Urothelium cell line (cell line): ENCODE data around the gene ATP6V0A1.
"Not testable (repeated sequence)": the region's sequence is repeated elsewhere in the genome, so short reads cannot be mapped to it uniquely, and the experiment has no call there.

Source experiments
- DNase-seq: peaks from one replicate; pipeline ENCODE4 v3.0.0; 2011; ENCODE audit warnings: low spot score, mixed read lengths
- FAIRE-seq: peaks from 2 replicates; lab custom pipeline; 2011; peaks lifted over from hg19 to GRCh38; lab: Jason Lieb, UNC

Gene ATP6V0A1

DNA sequence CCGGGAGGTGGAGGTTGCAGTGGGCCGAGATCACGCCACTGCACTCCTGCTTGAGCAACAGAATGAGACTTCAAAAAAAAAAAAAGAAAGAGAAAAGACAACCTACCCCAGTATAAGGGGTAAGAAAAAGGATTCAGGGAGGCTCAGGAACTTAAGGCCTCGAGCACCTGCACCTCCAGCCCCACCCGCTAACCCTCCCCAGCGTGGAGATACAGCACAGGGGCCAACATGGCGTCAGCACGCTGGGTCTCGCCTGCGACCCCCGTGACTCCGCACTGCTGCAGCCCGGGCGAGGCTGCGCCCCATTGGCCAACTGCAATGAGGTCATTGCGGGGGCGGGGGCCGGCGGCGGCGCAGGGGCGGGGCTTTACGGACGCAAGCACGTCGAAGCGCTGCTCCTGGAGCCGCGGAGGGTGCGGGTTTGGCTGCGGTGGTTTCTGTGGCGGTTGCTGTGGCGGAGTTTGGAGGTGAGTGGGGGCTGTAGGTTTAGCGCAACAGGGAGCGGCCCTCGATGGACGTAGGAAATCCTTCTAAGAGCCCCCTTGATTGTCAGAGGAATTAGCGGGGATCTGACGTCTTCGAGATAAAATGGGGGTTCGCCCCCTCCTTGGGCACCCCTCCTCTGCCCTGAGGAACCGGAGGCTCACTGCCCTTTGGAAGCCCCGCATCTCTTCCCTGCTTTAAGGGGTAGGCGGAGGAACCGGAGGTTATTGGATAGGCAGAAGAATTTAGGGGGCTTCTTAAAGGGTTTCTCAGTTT is at the start of gene ATP6V0A1:
ATP6V0A1 (plus strand) TSS at position 382 of the 759 bp plus-strand sequence. CDS start 2,017 bp downstream, outside the sequence.
- no peak for FAIRE-seq
- DNase-seq, result no peak

DNA sequence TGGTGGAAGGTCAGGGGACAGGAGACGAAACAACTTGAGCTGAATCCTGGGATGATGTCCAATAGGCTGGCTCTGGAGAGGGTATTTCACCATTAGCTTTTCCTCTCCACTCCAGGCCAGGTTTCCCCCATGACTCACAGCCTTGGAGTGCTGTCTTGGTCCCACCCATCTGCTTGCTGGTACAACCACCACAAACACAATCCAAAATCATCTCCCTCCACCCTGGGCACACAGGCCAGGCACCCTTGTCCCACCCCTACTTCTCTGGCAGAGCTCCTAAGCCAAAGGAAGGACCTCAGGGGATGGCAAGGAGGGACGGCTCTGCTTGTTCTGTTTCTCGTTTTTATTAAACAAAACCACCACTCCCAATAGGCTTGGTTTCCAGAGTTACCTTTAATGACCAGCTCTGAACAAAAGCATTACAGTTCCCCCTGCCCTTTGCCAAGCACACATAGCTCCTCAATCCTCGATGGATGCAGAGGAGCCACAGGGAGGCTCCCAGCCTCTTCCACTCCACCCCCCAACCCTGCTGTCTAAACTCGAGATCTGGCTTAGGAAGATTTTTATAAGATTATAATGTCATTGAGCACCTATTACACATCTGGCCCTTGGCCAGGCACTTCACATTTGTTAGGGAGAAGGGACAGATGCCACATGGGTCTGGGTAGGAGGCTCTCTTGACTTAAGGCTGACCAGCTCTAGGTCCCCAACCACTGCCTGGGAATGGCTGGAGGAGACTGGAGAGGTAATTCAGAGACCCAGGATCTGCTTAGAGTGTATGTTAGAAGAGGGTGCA is 49.0 kb upstream of the ATP6V0A1 start:
- DNase-seq (peak; percentile 74), FAIRE-seq (peak; percentile 73)

DNA sequence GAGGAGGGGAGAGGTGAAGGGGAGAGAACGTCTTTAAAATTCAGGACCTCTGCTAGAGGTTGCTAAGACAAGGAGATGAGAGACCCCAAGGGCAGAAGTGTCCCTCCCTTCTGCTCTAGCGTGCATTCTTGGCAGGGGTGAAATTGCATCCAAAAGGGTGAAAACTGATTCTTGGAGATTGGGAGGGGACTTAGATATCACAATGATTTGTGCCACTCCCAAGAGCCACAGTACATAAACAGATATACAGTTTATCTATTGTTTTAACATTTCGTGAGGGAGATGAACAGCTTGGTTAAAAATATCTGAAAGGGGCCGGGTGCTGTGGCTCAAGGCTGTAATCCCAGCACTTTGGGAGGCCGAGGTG is 48.4 kb upstream of the ATP6V0A1 start:
- DNase-seq, result no peak
- no peak for FAIRE-seq

DNA sequence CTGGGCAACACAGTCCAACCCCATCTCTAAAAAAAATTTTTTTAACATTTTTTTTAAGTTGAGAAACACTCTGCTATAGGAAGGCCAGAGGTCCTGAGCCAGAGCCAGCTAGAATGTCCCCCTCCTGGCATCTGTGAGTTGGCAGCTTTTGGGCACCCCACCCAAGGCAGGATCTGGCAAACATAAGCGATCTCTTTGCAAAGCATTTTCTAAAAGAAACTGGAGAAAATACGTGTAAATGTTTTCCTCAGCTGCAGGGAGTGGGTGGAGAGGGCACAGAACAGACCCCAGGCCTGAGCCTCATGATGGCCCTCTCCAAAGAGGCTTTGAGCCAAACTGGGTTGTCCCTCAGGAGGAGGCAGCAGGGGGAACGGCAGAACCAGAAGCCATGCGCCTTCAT is 47.3 kb upstream of the ATP6V0A1 start:
- DNase-seq, result no peak

DNA sequence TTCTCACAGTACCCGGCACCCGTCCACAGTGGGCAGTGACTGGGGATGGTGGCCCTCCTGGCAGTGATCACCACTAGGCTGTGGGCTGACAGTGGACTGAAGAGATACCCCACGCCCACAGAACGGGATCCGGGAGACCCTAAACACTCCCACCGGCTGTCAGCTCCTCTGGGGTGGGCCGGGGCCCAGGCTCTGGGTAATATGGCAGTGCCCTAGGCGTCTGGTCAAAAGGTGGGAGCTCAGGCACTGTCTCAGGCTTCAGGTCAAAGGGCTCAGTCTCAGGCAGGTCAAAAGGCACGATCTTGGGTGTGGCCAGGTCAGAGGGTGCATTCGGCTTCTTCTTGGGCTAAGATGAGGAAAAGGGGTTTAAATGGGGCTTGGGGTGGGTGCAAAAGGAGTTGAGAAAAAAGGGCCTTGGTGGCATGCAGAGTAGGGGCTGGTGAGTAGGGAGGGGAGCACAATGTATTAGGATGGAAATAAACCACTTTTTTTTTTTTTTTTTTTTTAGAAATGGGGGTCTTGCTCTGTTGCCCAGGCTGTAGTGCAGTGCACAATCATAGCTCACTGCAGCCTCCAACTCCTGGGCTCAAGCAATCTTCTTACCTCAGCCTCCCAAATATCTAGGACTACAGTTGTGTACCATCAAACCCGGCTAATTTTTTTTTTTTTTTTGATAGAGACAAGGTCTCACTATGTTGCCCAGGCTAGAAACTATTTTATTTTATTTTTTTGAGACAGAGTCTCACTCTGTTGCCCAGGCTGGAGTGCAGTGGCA is 46.6 kb upstream of the ATP6V0A1 start:
- DNase-seq (no peak), FAIRE-seq (no peak)

More for the DNA sequence above, 47.3 kb upstream of the ATP6V0A1 start:
- FAIRE-seq, result no peak

DNA sequence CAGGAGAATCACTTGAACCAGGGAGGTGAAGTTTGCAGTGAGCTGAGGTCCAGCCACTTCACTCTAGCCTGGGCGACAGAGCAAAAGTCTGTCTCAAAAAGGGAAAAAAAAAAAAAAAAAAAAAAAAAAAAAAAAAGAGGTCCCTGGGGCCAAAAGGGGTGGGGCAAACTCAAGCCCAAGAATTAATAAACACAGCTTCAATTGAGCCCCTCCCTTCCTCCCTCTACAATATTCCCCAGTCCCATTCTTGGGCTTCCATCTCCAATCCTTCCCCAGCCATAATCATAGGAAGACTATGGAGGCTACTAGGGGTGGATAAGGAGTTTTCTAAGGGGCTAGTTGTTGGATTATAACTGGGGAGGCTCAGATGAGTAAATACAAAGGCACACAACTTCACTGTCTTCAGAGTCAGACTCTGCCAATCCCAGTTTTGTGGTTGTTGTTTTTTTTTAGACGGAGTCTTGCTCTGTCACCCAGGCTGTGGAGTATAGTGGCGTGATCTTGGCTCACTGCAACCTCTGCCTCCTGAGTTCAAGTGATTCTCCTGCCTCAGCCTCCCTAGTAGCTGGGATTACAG is 45.1 kb upstream of the ATP6V0A1 start:
- DNase-seq, result no peak
- no peak for FAIRE-seq

DNA sequence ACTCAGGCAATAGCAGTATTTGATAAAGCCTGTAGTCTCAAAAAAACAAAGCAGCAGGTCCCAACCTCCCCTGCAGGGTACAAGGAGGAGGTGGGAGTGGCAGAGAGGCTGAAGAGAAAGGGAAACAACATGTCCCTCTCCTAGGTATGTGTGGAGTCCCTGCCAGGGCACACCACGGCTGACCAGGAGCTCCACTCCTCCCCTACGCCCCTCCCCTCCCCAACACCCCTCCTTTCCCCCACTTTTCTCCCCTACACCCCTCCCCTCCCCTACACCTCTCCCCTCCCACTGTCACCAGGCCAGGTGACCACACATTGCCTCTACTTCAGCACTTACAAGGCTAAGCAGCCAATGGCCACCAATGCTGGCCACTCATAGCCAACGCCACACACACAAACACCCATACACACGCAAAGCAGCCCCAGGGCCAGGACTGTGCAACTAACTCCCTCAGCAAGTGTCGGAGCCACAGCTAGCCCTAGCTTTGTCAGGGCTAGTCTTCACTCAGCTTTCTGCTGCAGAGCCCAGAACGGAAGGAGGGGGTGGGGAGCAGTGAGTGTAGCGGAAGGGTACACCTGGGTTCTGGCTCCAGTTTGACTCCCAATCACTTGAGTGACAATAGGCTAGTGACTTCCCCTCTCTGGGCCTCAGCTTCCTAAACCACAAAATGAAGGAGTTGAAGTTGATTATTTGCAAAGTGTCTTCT is 43.8 kb upstream of the ATP6V0A1 start:
- no peak for FAIRE-seq
- DNase-seq, result no peak

DNA sequence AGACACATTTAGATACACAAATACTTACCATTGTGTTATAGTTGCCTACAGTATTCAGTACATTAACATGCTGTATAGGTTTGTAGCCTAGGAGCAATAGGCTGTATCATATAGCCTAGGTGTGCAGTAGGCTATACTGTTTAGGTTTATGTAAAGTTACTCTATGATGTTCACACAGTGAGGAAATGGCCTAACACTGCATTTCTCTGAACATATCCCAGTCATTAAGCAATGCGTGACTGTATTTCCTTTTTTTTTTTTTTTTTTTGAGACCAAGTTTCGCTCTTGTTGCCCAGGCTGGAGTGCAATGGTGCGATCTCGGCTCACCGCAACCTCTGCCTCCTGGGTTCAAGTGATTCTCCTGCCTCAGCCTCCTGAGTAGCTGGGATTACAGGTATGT is 40.7 kb upstream of the ATP6V0A1 start:
- not testable (repeated sequence) for DNase-seq, FAIRE-seq

DNA sequence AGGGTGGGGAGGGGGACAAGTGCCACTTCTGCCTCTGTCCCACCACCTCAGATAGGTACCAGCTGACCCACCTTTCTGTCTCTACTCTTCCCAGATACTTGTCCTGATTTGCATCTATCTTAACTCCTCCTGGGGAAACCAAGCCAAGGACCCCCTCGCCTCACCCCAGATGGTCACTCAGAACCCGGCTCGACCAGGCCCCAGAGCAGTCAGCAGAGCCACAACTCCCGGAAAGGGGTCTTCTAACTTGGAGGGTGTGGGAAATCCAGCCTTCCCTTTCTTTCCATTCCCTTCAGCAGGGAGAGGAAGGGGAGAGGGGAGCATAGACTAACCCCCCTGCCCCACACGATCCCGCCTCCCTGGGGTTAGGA is 37.6 kb upstream of the ATP6V0A1 start:
- DNase-seq (no peak), FAIRE-seq (no peak)

DNA sequence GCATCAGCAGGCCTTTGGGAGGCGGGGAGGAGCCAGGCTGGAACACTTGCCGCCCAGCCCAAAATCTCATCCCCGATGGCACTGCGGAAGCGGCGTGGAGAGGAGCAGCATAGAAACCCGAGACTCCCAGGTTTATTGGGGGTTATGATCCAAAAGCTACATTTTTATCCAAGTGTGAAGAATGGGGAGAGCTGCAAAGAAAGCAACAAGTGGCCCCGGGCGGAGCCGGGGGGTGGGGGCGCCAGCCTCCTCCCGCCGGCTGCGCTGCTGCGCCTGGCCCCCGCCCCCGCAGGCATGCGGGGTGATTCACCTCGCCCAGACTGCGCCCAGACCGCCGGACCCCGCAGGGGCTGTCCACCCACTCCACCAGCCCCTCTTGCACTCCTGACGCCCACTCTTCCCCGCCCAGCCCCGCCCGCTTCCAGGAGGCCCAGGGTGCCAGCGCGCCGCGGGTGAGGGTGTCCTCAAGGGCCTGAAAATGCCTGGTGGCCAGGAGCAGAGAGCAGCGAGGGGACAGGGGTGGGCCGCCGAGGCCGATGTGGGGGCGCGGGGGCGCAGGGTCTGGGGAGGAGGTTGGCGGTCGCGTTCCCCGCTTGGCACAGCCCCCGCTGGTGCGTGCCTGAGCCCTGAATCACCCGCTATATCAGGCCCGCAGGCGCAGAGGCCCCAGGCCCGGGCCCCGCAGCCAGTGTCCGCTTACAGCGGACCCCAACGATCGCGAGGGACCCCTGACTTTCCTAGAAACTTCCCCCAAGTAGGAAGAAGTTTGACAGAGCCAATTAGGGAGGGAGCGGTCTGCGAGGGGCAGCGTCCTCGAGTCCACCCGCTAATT is 37.0 kb upstream of the ATP6V0A1 start:
- DNase-seq, result peak; percentile 76
- FAIRE-seq, result no peak

DNA sequence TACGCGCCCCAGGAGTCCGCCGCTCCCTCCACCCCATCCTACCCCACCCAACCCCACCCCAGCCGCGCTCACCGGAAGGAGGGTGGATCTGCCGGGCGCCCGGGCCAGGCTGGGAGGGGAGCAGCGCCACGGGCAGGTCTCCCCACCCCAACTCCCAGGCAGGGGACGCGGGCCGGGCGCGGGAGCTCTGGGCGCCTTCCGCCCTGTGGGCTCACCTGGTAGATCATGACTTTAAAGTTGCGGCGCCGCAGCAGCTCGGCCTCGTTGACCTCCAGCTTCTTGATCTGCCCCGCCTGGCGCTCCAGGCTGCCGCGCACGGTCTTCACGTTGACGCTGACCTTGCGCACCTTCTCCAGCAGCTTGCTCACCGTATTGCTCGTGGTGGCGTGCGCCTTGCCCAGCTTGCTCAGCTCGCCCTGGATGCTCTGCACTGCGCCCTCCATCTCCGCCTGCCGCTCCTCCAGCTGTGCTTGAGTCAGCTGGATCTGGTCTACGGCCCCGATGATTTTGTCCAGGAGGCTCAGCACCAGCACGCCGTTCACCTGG is 36.2 kb upstream of the ATP6V0A1 start:
- DNase-seq (peak; percentile 39), FAIRE-seq (no peak)

DNA sequence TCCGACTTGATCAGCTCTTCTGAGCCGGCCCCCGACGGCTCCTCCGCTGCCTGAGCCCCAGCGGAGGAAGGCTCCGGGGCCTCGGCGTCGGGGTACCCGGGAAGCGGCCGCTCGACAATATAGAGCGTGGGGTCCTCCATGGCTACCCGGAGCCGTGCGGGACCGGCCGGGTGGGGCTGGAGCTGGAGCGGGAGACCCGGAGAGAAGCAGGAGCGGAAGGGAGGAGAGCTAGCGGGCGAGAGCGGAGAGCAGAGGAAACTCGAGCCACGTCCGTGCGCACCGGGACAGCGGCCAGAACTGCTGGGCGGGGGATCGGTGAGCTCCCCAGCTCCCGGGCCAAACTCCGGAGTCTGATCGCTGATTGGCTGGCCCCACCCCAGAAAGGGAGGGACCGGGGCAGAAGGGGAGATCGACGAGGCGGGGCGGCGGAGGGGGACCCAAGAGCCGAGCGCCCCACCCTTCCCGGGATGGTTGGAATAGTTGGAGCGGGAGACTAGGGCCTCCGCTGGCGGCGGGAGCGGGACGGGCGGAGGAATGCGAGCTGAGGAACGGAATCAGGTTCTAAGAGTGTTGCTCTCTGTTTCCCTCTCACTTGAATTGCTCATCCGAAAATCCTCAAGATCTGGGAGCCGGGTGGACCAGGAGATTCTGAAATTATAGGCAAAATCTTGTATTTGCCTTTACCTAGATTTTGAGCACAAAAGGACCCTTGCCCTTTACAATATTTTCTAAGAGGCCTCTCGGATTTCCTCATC is 35.5 kb upstream of the ATP6V0A1 start, which contains the start of gene CAVIN1:
CAVIN1 (minus strand) TSS at position 299 of the 755 bp plus-strand sequence; CDS start at position 140, 159 bp downstream.
- no peak for FAIRE-seq
- peak; percentile 99 for DNase-seq

DNA sequence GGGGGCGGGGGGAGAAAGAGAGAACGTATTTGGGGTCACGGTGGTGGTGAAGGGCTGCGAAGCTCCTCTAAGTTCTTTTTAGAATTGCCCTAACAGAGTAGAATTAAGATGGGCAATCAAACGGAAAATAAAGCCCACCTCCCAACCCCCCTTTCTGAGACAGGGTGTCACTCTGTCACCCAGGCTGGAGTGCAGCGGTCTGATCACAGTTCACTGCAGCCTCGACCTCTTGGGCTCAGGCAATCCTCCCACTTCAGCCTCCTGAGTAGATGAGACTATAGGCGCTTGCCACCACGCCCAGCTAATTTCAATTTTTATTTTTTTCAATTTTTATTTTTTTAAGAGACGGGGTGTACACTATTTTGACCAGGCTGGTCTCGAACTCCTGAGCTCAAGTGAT is 34.9 kb upstream of the ATP6V0A1 start:
- FAIRE-seq, result no peak
- no peak for DNase-seq

DNA sequence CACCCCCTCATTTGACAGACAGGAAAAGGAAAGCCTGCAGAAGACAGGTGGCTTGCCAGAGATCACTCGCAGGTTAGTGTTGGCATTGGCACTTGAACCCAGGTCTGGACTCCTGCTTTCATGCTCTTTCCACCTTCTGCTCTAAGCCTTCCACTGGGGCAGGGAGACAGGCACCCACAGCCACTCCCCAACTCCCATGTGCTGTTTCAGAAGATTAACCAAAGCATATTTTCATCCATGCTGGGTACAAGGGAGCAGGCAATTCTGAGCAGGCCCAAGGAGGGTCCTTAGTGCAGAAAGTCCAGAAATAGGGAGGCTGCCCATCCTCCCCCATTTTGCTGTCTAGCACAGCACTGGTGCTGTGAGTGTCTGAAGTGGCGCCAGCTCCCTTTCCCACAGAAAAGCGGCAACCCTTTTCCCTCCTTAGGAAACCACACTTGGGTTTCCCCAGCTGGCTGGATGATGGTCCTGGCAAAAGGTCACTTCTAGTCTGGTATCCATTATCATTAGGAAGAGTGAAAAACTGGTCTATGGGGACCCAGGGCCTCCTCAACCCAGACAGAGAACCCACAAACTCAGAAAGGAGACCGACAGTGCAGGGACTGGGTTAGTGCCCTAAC is 33.6 kb upstream of the ATP6V0A1 start:
- DNase-seq, result no peak

DNA sequence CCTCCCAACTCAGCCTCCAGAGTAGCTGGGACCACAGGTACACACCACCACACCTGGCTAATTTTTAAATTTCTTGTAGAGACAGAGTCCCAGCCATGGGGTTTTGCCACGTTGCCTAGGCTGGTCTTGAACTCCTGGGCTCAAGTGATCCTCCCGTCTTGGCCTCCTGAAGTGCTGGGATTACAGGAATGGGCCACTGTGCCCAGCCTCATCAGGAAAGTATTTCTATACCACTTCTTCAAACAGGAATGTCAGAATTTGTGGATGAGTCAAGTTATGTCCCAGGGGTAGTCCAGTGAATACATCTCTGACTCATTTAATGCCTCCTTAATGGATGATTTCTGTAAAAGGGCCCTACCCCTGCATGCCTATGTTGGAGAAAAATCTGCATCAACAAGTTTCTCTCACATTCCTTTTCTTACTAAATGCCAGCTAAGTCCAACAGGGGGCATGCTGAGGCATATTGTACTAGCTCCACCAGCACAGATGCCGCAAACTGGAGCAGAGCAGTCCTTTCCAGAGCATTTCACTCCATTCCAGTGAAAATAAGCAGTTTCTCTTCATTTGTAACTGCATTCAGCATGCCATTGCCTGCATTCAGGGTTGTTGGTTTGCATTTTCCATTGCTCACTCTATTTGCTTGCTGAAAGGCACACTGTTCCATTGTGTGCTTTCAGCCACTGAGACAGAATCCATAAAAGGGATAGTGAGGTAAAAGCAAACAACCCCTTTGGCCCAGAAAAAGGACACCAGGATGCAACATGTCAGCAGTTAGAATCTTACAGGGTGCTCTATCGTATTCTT is 30.3 kb upstream of the ATP6V0A1 start:
- no peak for FAIRE-seq

More for the DNA sequence above, 33.6 kb upstream of the ATP6V0A1 start:
- FAIRE-seq, result no peak

DNA sequence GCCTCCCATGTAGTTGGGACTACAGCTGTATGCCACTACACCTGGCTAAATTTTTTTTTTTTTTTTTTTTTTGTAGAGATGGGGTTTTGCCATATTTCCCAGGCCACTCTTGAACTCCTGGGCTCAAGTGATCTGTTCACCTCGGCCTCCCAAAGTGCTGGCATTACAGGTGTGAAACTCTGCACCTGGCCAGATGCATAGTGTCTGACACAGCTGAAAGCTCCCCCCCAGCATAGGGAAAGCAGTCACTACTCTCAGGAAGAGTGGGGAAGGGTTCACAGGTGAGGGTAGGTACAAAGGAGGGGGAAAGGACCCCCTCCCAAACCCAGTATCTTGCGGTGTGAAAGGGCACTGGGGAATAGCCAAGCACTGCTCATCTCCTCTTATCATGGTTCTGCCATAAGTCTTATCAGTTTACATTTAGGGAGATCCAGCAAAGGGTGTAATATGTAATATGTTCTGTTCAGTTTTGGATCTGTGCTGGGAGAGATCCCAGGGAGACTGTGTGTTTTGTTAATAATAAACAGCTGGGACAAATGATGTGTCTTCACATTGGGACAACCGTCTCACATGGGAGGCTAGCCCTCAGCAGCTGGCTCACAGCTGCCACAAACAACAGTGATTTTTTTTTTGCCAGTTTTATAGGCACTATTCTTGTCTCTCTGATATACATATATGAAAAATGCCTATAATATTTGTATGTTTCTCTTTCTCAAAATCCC is 28.8 kb upstream of the ATP6V0A1 start:
- DNase-seq (no peak), FAIRE-seq (no peak)

More for the DNA sequence above, 30.3 kb upstream of the ATP6V0A1 start:
- DNase-seq, result peak; percentile 82
